IPS-18a (cell line): Measurements from ENCODE around the gene JAKMIP1.
"Not testable (repeated sequence)": the region's sequence is repeated elsewhere in the genome, so short reads cannot be mapped to it uniquely, and the experiment has no call there.

ENCODE experiments used
- H3K27ac ChIP-seq: one replicate; pipeline ENCODE4 v1.5.1; 2013; ENCODE audit warnings: low read length
- H3K27me3 ChIP-seq: one replicate; pipeline ENCODE4 v1.6.1; 2013; ENCODE audit warnings: mild to moderate bottlenecking, low read length; ENCODE audit not compliant: control insufficient read depth, insufficient read depth
- H3K36me3 ChIP-seq: one replicate; pipeline ENCODE4 v1.6.1; 2013; ENCODE audit warnings: low read depth, low read length; ENCODE audit not compliant: control insufficient read depth
- H3K4me1 ChIP-seq: one replicate; pipeline ENCODE4 v1.6.1; 2013; ENCODE audit warnings: low read depth, low read length; ENCODE audit not compliant: control insufficient read depth
- H3K4me3 ChIP-seq: one replicate; pipeline ENCODE4 v1.5.1; 2013; ENCODE audit warnings: low read length
- H3K9ac ChIP-seq: one replicate; pipeline ENCODE4 v1.6.1; 2013; ENCODE audit warnings: mild to moderate bottlenecking, low read length, moderate library complexity
- H3K9me3 ChIP-seq: one replicate; pipeline ENCODE4 v1.6.1; 2013; ENCODE audit warnings: low read depth, low read length; ENCODE audit not compliant: control insufficient read depth

Gene JAKMIP1

DNA sequence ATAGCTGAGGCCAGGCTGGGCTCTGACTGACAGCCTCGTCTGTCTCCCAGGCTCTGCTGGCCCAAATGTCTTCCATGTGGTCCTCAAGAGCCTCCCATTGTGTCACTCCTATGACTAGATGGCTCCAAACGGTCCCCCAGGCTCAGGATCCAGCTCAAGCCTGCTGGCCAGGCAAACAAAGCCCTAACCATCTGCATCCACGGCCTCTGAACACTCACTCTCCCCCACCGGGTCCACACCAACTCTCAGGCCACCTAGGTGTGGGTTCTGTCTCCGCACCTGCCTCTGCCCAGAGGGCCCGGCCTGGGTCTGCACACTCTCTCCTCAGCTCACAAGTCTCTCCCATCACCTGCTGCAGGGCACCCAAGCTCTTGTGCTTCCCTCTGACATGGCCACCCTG lies 52.9 kb downstream of the JAKMIP1 start:
- H3K27ac ChIP-seq, result no peak overlapping the region
- no peaks in the 10 kb centered on the region for H3K4me1 ChIP-seq
- H3K36me3 ChIP-seq, result no peaks in the 10 kb centered on the region
- no peak overlapping the region for H3K9ac ChIP-seq
- no peaks in the 10 kb centered on the region for H3K9me3 ChIP-seq
- no peak overlapping the region for H3K4me3 ChIP-seq
- H3K27me3 ChIP-seq, result no peaks in the 10 kb centered on the region

DNA sequence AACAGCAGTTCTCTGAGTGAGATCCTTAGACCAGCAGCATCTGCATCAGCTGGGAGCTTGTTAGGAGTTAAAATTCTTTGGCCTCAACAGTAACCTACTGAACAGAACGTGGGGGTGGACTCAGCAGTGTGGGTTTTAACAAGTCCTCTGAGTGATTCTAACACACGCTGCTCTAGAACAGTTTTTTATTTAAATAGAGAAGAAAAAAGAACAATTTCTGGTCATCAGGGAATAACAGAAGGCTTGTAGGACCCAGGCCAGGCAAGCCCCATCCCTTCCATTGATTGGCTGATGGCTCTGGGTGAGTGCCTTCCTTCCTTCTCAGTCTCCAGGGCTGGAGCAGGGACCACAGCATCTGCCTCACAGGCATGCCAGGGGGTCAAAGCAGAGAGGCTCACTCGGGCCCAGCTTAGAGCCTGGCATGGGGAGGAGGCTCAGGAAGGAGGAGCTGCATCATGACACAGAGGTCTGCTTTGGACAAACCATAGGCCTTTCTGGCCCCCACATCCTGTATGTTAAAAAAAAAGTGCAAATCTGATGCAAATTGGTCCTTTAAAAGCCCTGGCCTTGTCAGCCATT lies 56.7 kb downstream of the JAKMIP1 start:
- Histone ChIP-seq H3K9me3 (no peaks in the 10 kb centered on the region), H3K36me3 (no peaks in the 10 kb centered on the region), H3K9ac (no peak overlapping the region), H3K27ac (no peak overlapping the region), H3K27me3 (no peaks in the 10 kb centered on the region), H3K4me1 (peaks cover 4% of the 10 kb centered on the region), H3K4me3 (no peak overlapping the region)

DNA sequence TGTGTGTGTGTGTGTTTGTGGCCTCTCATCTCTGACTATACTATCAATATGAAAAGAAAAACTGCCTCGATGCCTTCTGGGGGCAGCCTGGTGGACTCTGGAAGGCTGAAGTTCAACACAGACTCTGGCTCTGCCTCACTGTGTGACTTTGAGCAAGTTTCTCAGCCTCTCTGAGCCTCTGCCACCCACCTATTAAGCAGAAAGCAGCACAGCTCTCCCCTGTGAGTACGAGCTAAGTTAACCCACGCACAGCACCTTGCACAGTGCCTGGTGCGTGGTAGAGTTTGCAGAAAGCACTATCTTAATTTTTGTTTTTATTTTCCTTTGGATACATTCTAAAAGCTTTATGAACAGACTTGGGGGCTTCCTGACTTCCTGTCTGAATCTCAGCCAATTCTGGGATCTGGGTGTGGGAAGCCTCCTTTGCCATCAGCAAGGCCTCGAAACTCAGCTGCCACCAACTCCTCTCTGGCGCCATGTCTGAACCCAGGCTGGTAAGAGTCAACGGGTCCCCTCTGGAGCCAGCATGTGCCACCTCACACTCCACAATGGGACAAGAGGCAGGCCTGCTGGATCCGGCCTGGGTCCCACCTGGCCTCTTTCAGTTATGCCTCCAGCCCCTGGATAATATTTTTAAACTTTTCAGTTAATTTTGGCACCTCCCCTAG lies 57.3 kb downstream of the JAKMIP1 start:
- no peak overlapping the region for H3K9ac ChIP-seq
- no peak overlapping the region for H3K27ac ChIP-seq
- peaks cover 4% of the 10 kb centered on the region for H3K4me1 ChIP-seq
- H3K36me3 ChIP-seq, result no peaks in the 10 kb centered on the region
- no peak overlapping the region for H3K4me3 ChIP-seq
- no peaks in the 10 kb centered on the region for H3K27me3 ChIP-seq
- H3K9me3 ChIP-seq, result no peaks in the 10 kb centered on the region

DNA sequence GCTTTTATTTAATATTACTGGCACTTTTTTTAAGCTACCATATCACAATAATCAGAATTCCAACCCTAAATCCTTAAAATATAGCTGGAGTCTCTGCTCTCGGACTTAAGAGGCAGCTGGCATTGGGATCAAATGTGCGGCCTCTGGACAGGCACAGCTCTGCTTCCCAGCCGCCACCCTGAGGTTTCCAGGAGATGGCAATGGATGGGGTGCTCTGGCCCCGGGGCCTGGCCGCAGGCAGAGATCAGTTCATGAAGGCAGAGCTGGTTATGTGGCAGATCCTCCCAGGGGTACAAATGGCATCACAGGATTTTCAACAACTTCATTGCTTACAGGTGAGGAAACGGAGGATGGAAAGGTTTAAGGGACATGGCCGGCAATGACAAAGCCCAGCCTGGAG lies 57.8 kb downstream of the JAKMIP1 start:
- no peaks in the 10 kb centered on the region for H3K36me3 ChIP-seq
- H3K9me3 ChIP-seq, result no peaks in the 10 kb centered on the region
- H3K9ac ChIP-seq, result no peak overlapping the region
- H3K27me3 ChIP-seq, result no peaks in the 10 kb centered on the region
- H3K4me3 ChIP-seq, result no peak overlapping the region
- H3K4me1 ChIP-seq, result peaks cover 4% of the 10 kb centered on the region
- no peak overlapping the region for H3K27ac ChIP-seq

DNA sequence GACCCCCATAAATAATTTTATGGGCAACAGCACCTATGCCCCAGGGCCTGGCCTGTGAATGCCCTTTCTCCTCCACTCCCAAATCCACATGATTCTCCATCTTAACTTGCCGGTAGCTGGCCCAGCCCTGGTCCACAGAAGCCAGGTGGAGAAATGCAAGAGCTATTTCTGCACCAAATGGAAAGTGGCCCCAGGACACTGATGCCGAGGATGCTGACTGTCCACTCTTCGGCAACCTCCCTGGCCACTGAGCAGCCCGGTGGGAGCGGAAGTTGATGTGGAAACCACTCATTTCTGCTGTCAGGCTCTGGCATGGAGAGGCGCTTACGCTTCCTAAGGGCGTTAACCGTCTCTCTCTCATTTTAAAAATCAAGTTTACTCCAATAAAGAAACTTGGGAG lies 58.8 kb downstream of the JAKMIP1 start:
- Histone ChIP-seq H3K27me3 (no peaks in the 10 kb centered on the region), H3K4me1 (peaks cover 4% of the 10 kb centered on the region), H3K9ac (no peak overlapping the region), H3K9me3 (no peaks in the 10 kb centered on the region), H3K27ac (no peak overlapping the region), H3K36me3 (no peaks in the 10 kb centered on the region), H3K4me3 (no peak overlapping the region)

DNA sequence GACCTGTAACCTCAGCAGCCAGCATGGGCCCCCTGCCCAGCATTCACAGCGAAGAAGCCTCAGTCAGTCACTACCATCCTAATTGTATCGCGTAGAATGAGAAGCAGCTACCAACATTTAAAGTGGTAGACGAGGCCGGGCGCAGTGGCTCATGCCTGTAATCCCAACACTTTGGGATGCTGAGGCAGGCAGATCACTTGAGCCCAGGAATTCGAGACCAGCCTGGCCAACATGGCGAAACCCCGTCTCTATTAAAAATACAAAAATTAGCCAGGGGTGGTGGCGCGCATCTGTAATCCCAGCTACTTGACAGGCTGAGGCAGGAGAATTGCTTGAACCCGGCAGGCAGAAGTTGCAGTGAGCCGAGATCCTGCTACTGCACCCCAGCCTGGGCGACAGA lies 59.3 kb downstream of the JAKMIP1 start:
- not testable (repeated sequence) for H3K36me3 ChIP-seq, H3K4me1 ChIP-seq, H3K27ac ChIP-seq, H3K27me3 ChIP-seq, H3K4me3 ChIP-seq, H3K9ac ChIP-seq, H3K9me3 ChIP-seq

DNA sequence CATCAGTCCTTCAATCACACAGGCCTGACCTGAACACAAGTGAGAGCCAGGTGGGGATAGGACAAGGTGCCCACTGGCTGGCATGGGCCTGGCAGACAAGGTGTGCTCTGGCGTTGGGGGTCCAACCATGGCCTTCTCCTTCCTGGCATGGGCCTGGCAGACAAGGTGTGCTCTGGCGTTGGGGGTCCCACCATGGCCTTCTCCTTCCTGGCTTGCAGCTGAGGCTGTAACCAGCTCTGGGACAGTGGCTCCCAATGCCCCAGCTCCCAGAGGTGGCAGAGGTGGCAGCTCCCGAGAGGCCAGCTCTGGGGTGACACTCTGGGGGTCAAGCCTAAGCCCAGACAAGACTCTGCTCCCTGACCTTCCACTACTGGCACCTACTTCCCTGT lies 62.6 kb downstream of the JAKMIP1 start:
- H3K27me3 ChIP-seq, result no peaks in the 10 kb centered on the region
- H3K4me1 ChIP-seq, result peaks cover 4% of the 10 kb centered on the region

DNA sequence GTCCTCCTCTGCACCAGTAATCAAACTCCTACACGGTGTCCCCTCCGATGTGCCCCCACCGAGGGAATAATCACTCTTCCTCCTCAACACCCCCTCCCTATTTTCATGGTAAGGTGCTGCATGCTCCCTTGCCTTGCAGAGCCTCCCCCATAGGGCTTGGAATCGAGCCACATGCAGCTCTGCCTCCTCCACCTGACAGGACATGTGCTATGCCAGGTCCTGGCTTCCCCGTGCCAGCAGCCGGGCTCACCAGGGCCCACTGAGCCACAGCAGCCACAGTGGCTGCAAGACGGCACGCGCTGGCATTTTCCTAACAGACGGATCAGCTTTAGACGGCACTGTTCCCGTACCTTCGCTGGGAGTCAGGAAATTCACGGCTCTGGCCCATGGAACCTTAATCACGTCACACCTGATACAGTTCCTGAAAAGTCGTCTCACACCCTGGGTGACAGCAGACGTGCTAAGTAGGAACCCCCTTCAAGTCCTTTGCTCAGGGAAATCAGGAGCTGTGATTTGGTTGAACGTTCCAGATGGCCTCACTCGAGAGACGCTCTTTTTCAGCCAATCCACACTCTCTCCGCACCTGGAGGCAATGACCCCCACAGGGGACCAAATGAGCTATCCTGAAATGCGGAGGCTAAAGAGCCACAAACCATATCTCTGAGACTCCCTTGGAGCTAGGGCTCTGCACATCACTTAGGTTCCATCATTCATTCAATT lies 63.2 kb downstream of the JAKMIP1 start:
- Histone ChIP-seq H3K4me1 (peaks cover 4% of the 10 kb centered on the region), H3K27me3 (no peaks in the 10 kb centered on the region), H3K9ac (no peak overlapping the region), H3K4me3 (no peak overlapping the region), H3K9me3 (no peaks in the 10 kb centered on the region), H3K27ac (no peak overlapping the region), H3K36me3 (no peaks in the 10 kb centered on the region)

More for the DNA sequence above, 62.6 kb downstream of the JAKMIP1 start:
- Histone ChIP-seq H3K4me3 (no peak overlapping the region), H3K9ac (no peak overlapping the region), H3K9me3 (no peaks in the 10 kb centered on the region), H3K36me3 (no peaks in the 10 kb centered on the region), H3K27ac (no peak overlapping the region)

DNA sequence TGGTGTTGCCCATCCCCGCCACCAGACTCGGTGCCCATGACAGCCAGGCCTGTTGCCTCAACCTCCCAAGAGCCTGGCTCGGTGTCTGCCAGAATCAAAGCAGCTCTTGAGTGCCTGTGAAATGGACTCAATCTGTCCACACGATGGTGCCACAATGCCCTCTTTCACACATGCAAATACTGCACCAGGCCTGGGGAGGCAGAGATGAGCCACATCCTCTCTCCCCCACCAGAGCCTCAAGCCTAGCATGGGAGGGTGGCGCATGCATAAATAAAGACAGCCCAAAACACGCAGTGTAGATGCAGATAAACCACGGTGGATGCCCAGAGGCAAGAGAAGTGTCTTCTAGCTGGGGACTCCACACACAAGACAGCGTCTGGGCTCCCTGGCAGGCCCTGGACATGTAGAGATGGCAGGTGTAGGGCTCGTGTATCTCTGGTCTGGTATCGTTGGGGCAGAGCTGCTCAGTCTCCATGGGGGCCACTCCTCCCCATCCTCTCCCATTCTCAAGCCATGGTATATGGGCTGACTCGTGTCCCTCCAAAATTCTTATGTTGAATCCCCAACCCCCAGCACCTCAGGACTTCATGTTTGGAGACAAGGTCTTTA lies 65.6 kb downstream of the JAKMIP1 start:
- Histone ChIP-seq H3K27ac (no peak overlapping the region), H3K9me3 (no peaks in the 10 kb centered on the region)

DNA sequence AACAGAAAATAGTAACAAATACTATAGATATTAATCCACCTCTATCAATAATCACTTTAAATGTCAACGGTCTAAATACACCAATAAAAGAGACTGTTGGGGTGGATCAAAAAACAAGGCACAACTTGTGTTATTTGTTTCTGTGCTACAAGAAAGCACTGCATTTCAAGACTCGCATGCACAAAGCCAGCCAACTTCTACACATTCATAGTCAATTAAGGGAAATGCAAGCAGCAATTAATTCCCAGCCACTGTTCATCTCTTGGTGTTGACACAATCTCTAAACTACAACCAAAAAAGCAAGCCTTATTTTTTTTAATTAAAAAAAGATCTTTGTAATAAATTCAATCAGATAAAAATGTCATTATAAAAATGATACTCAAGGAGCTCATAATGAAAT lies 67.6 kb downstream of the JAKMIP1 start:
- Histone ChIP-seq H3K4me1 (no peaks in the 10 kb centered on the region), H3K9ac (no peak overlapping the region), H3K4me3 (no peak overlapping the region), H3K27me3 (no peaks in the 10 kb centered on the region), H3K9me3 (no peaks in the 10 kb centered on the region), H3K27ac (no peak overlapping the region), H3K36me3 (no peaks in the 10 kb centered on the region)

More for the DNA sequence above, 65.6 kb downstream of the JAKMIP1 start:
- Histone ChIP-seq H3K36me3 (no peaks in the 10 kb centered on the region), H3K9ac (no peak overlapping the region), H3K4me3 (no peak overlapping the region), H3K4me1 (no peaks in the 10 kb centered on the region), H3K27me3 (no peaks in the 10 kb centered on the region)

DNA sequence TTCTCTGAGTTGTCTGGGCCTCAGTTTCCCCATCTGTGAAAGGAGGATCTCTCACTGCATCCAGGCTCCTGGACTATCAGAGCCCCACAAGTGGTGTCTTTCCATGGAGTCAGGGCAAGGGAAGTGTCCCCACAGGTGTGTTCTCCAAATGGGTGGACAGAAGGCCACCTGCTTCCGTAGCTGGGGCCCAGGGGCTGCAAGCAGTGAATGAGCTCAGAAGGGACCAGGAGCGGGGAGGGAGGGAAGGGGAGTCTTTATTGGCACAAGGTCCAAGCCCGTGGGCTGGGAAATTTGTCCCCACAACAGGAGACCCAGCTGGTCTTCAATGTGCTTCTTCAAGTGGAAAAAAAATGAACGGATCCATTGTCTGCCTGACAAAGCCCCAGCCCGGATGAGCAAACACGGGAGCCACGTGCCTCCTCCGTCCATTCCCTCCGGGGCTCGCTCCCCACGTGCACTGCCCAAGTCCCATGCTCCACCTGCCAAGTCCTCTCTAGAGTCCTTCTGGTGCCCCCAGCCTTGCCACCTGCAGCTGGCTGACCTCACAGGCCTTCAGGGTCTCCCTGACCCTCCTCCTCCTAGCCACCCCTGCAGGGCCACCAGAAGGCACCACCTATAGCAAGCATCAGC lies 72.0 kb downstream of the JAKMIP1 start:
- Histone ChIP-seq H3K9me3 (no peaks in the 10 kb centered on the region), H3K27me3 (no peaks in the 10 kb centered on the region), H3K4me3 (no peak overlapping the region), H3K4me1 (no peaks in the 10 kb centered on the region), H3K36me3 (no peaks in the 10 kb centered on the region), H3K9ac (no peak overlapping the region), H3K27ac (no peak overlapping the region)
